Smooth muscle cell (in vitro differentiated cells): Measurements from ENCODE around the gene ZNF546. TPM values are rescaled to one million over a fixed set of nuclear protein-coding genes. Genes with fewer than 3 reads are reported as not detected.

ENCODE experiments used
- DNase-seq: peaks from one replicate; lab custom pipeline; 2025; ENCODE audit not compliant: unreplicated experiment; lab: John Stamatoyannopoulos, UW
- H2AFZ ChIP-seq: fragments of 200-600 bp; sonication (generic); 2 replicates; pipeline ENCODE4 v1.6.0; 2016; ENCODE audit warnings: antibody characterized with exemption, low read depth, mild to moderate bottlenecking
- H3F3A ChIP-seq: fragments of 200-600 bp; sonication (generic); 2 replicates; pipeline ENCODE4 v1.6.0; 2017; ENCODE audit warnings: antibody characterized with exemption, low read depth
- H3K27ac ChIP-seq: fragments of 200-600 bp; sonication (generic); 2 replicates; pipeline ENCODE4 v1.5.1; 2016; ENCODE audit warnings: low read depth, mild to moderate bottlenecking
- H3K27me3 ChIP-seq: fragments of 200-600 bp; sonication (generic); 2 replicates; pipeline ENCODE4 v1.6.1; 2016; ENCODE audit warnings: low read depth, mild to moderate bottlenecking
- H3K36me3 ChIP-seq: fragments of 200-600 bp; sonication (generic); 2 replicates; pipeline ENCODE4 v1.5.1; 2016; ENCODE audit warnings: low read depth
- H3K4me1 ChIP-seq: fragments of 200-600 bp; sonication (generic); 2 replicates; pipeline ENCODE4 v1.5.1; 2016; ENCODE audit warnings: low read depth
- H3K4me2 ChIP-seq: fragments of 200-600 bp; sonication (generic); 2 replicates; pipeline ENCODE4 v1.6.0; 2016; ENCODE audit warnings: mild to moderate bottlenecking
- H3K4me3 ChIP-seq: fragments of 200-600 bp; sonication (generic); 2 replicates; pipeline ENCODE4 v1.5.1; 2016; ENCODE audit warnings: mild to moderate bottlenecking
- H3K79me2 ChIP-seq: fragments of 200-600 bp; sonication (generic); 2 replicates; pipeline ENCODE4 v1.6.0; 2016; ENCODE audit warnings: low read depth, mild to moderate bottlenecking
- H3K9ac ChIP-seq: fragments of 200-600 bp; sonication (generic); 2 replicates; pipeline ENCODE4 v1.6.0; 2016; ENCODE audit warnings: low read depth
- H3K9me3 ChIP-seq: fragments of 200-600 bp; sonication (generic); replicated peaks from 2 replicates; pipeline ENCODE4 v1.5.1; 2016; ENCODE audit warnings: low read depth
- H4K20me1 ChIP-seq: fragments of 200-600 bp; sonication (generic); 2 replicates; pipeline ENCODE4 v1.6.0; 2016; ENCODE audit warnings: low read depth
- WGBS: methylation state at CpG from one replicate; pipeline ENCODE4 v1.1.7; 2016; ENCODE audit warnings: low lambda C conversion rate; 5-methylcytosine and 5-hydroxymethylcytosine counted together
- polyA plus RNA-seq: library from polyadenylated mRNA; unstranded; fragments of >200 nt; fragmentation: Nextera tagmentation; extraction: Ambion mirVana; gene quantifications from 2 replicates; pipeline ENCODE4 v1.2.1, GENCODE V29; 2016
- total RNA-seq: library from RNA; depleted of rRNA; stranded (reverse); fragments of >200 nt; gene quantifications from 2 replicates; pipeline ENCODE4 v1.2.3, GENCODE V29; 2014
- TF ChIP-seq, protein P1 (sequence below): fragments of 200-600 bp; sonication (generic); IDR thresholded peaks from 2 replicates; pipeline ENCODE4 v1.5.1; 2017; ENCODE audit warnings: borderline replicate concordance, mild to moderate bottlenecking, antibody characterized with exemption; ENCODE audit not compliant: insufficient read depth, poor library complexity, severe bottlenecking

ZNF546 gene
- total and polyA plus RNA-seq, 2 experiments from 2014 or later, result 2.1 to 4.7 TPM

DNA sequence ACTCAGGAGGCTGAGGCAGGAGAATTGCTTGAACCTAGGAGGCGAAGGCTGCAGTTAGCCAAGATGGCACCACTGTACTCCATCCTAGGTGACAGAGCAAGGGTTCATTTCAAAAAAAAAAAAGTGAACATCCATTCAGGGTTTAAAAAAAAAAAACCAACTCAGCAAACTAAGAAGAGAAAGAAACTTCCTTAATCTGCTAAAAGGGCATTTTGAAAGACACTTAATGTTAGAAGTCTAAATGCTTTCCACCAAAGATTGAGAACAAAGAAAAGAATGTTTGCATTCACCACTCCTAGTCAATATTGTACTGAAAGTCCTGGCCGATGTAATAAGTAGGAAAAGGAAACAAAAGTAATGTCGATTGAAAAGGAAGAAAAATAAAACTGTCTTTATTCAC is 33.0 kb upstream of the ZNF546 start:
- no peak overlapping the region for H3K9ac ChIP-seq
- H3K4me3 ChIP-seq, result no peak overlapping the region
- H3K27ac ChIP-seq, result no peak overlapping the region
- no peaks in the 10 kb centered on the region for H4K20me1 ChIP-seq
- no peak for DNase-seq
- TF ChIP-seq, protein P1, sequence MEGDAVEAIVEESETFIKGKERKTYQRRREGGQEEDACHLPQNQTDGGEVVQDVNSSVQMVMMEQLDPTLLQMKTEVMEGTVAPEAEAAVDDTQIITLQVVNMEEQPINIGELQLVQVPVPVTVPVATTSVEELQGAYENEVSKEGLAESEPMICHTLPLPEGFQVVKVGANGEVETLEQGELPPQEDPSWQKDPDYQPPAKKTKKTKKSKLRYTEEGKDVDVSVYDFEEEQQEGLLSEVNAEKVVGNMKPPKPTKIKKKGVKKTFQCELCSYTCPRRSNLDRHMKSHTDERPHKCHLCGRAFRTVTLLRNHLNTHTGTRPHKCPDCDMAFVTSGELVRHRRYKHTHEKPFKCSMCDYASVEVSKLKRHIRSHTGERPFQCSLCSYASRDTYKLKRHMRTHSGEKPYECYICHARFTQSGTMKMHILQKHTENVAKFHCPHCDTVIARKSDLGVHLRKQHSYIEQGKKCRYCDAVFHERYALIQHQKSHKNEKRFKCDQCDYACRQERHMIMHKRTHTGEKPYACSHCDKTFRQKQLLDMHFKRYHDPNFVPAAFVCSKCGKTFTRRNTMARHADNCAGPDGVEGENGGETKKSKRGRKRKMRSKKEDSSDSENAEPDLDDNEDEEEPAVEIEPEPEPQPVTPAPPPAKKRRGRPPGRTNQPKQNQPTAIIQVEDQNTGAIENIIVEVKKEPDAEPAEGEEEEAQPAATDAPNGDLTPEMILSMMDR, result no peak
- WGBS, result 88% methylated on average over 3 of the region's 3 CpGs
- no peaks in the 10 kb centered on the region for H3K4me1 ChIP-seq
- H3K79me2 ChIP-seq, result no peaks in the 10 kb centered on the region
- H3K27me3 ChIP-seq, result no peaks in the 10 kb centered on the region
- no peak overlapping the region for H3K4me2 ChIP-seq
- no peaks in the 10 kb centered on the region for H3K36me3 ChIP-seq
- H3K9me3 ChIP-seq, result no peaks in the 10 kb centered on the region
- no peak overlapping the region for H2AFZ ChIP-seq
- no peaks in the 10 kb centered on the region for H3F3A ChIP-seq

DNA sequence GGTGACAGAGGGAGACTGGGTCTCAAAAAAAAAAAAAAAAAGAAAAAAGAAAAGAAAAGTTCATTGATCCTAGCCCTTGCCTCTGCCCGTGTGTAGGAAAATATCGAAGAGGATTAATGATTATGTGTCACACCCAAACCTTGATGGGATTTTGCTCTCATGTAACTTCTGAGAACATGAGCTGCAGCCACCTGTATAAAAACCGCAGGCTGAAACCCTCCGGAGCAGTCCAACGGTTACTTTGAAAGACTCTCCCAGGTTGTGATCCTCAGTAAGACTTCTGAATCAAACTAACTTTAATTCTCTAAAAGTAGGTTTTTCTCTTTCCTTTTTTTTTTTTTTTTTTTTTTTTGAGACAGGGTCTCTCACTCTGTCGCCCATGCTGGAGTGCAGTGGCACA is 30.2 kb upstream of the ZNF546 start:
- no peak overlapping the region for H3K4me3 ChIP-seq
- no peak overlapping the region for H2AFZ ChIP-seq
- no peaks in the 10 kb centered on the region for H3K27me3 ChIP-seq
- no peaks in the 10 kb centered on the region for H3K36me3 ChIP-seq
- no peaks in the 10 kb centered on the region for H3K9me3 ChIP-seq
- H3K27ac ChIP-seq, result no peak overlapping the region
- no peak overlapping the region for H3K4me2 ChIP-seq
- WGBS, result 92% methylated on average over 6 of the region's 6 CpGs
- H3K79me2 ChIP-seq, result peaks cover 6% of the 10 kb centered on the region
- no peak overlapping the region for H3K9ac ChIP-seq
- peaks cover 5% of the 10 kb centered on the region for H3K4me1 ChIP-seq
- no peaks in the 10 kb centered on the region for H3F3A ChIP-seq
- TF ChIP-seq, protein P1, result no peak
- DNase-seq, result no peak
- no peaks in the 10 kb centered on the region for H4K20me1 ChIP-seq

DNA sequence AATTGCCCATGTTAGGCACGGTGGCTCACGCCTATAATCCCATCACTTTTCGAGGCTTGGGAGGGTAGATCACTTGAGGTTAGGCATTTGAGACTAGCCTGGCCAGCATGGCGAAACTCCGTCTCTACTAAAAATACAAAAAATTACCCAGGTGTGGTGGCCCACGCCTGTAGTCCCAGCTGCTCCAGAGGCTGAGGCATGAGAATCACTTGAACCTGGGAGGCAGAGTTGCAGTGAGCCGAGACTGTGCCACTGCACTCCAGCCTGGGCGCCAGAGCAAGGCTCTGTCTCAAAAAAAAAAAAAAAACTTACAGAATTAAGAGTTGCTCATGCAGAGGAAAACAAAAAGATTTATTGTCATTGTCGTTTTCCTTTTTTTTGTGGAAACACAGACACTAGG is 29.3 kb upstream of the ZNF546 start:
- no peak overlapping the region for H3K4me2 ChIP-seq
- TF ChIP-seq, protein P1, result no peak
- H3K9me3 ChIP-seq, result no peaks in the 10 kb centered on the region
- no peak overlapping the region for H3K4me3 ChIP-seq
- no peak for DNase-seq
- peaks cover 5% of the 10 kb centered on the region for H3K4me1 ChIP-seq
- no peak overlapping the region for H3K9ac ChIP-seq
- no peaks in the 10 kb centered on the region for H3F3A ChIP-seq
- no peaks in the 10 kb centered on the region for H4K20me1 ChIP-seq
- H3K27ac ChIP-seq, result no peak overlapping the region
- H3K27me3 ChIP-seq, result no peaks in the 10 kb centered on the region
- WGBS, result 90% methylated on average over 9 of the region's 9 CpGs
- peaks cover 15% of the 10 kb centered on the region for H3K79me2 ChIP-seq
- H3K36me3 ChIP-seq, result no peaks in the 10 kb centered on the region
- no peak overlapping the region for H2AFZ ChIP-seq

DNA sequence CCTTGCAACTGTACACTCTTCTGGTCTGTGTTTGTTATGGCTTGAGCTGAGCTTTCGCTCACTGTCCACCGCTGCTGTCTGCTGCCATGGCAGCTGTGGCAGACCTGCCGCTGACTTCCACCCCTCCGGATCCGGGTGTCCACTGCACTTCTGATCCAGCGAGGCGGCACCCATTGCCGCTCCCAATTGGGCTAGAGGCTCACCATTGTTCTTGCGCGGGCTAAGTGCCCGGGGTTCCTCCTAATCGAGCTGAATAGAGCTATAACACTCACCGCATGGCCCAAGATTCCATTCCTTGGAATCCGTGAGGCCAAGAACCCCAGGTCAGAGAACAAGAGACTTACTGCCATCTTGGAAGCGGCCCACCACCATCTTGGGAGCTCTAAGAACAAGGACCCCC is 28.1 kb upstream of the ZNF546 start:
- H4K20me1 ChIP-seq, result peaks cover 3% of the 10 kb centered on the region
- no peak for DNase-seq
- H3K4me2 ChIP-seq, result no peak overlapping the region
- no peaks in the 10 kb centered on the region for H3K36me3 ChIP-seq
- no peak overlapping the region for H3K4me3 ChIP-seq
- H3K4me1 ChIP-seq, result peaks cover 5% of the 10 kb centered on the region
- no peaks in the 10 kb centered on the region for H3F3A ChIP-seq
- WGBS, result 97% methylated on average over 15 of the region's 15 CpGs
- H3K27ac ChIP-seq, result no peak overlapping the region
- H3K79me2 ChIP-seq, result peaks cover 22% of the 10 kb centered on the region
- TF ChIP-seq, protein P1, result no peak
- no peaks in the 10 kb centered on the region for H3K27me3 ChIP-seq
- no peak overlapping the region for H2AFZ ChIP-seq
- no peaks in the 10 kb centered on the region for H3K9me3 ChIP-seq
- no peak overlapping the region for H3K9ac ChIP-seq
